Measurements from ENCODE around the gene ZNF511.

Gene ZNF511

DNA sequence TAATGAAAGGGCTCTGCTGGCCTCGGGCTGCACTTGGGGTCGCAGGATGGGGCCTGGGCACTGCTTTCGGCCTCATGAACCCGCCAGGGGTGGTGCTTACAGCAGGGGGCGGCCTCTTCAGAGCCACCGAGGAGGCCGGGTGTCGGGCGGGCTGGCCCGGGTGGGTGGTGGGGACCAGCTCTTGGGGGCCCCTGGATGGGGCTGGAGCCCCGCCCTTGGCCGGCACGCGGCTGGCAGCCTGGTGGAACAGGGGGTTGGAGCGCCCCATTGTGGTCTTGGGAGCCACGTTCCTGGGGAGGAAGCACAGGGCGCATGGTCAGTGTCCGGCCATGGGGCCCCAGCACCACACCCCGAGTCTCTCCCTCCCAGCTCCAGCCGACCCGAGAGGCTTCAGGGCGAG lies 40.9 kb upstream of the ZNF511 start:
- Histone ChIP-seq H3K4me3 (ENCODE audit: low read depth, low read length) (no peak overlapping the region), H3K36me3 (ENCODE audit: control insufficient read depth, insufficient read depth, low read length) (no peaks in the 10 kb centered on the region), H3K4me1 (ENCODE audit: control insufficient read depth, insufficient read depth, low read length) (peaks cover 3% of the 10 kb centered on the region; the same call in 1 of the 2 replicates), H3K27ac (ENCODE audit: low read depth, low read length) (no peak overlapping the region), H3K9me3 (ENCODE audit: control insufficient read depth, insufficient read depth, low read depth, low read length) (no peaks in the 10 kb centered on the region), H3K9ac (ENCODE audit: low read length) (no peak overlapping the region), H3K27me3 (ENCODE audit: control insufficient read depth, insufficient read depth, low read length) (peaks cover 12% of the 10 kb centered on the region)

DNA sequence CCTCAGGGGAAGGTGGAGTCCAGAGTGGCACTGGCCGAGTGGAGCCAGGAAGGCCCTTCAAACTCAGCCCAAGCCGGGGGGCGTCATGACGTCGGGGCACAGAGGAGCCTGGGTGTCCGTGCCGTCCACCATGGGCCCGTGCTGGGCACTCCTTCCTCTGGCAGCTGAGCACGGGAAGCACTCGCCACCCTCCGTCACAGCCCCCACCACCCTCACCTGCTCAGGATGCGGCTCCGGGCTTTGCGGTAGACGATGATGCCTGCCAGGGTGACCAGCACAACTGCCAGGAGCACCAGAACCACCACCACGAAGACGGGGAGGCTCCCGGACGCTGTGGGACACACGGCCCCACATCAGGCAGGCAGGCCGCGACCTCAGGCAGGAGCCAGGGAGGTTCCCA lies 40.2 kb upstream of the ZNF511 start:
- Histone ChIP-seq H3K4me1 (ENCODE audit: control insufficient read depth, insufficient read depth, low read length) (peaks cover 1% of the 10 kb centered on the region; the same call in 1 of the 2 replicates), H3K27me3 (ENCODE audit: control insufficient read depth, insufficient read depth, low read length) (peaks cover 5% of the 10 kb centered on the region; the same call in 1 of the 2 replicates), H3K36me3 (ENCODE audit: control insufficient read depth, insufficient read depth, low read length) (no peaks in the 10 kb centered on the region), H3K9ac (ENCODE audit: low read length) (no peak overlapping the region), H3K4me3 (ENCODE audit: low read depth, low read length) (no peak overlapping the region), H3K27ac (ENCODE audit: low read depth, low read length) (no peak overlapping the region), H3K9me3 (ENCODE audit: control insufficient read depth, insufficient read depth, low read depth, low read length) (no peaks in the 10 kb centered on the region)

DNA sequence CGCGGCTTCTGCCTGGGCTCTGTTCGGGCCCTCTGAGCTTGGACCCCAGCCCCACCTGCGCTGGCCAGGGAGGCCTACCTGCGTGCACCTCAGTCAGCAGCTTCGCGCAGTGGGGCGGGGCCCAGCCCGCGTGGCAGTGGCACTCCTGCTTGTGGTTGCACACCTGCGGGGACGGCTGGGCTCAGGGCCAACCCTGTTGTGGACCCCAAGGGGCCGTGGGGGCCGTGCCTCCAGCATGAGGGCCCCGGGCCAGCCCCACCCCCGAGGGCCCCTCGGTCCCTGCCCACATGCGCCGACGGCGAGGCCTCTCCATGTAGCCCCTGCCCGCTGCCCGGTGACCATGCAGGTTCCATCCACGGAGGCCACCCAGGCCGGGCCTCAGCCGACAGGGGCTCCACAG lies 39.3 kb upstream of the ZNF511 start:
- H3K36me3 ChIP-seq (ENCODE audit: control insufficient read depth, insufficient read depth, low read length): no peaks in the 10 kb centered on the region
- H3K27me3 ChIP-seq (ENCODE audit: control insufficient read depth, insufficient read depth, low read length): peaks cover 2% of the 10 kb centered on the region; the same call in 1 of the 2 replicates
- H3K9ac ChIP-seq (ENCODE audit: low read length): no peak overlapping the region
- no peak overlapping the region for H3K4me3 ChIP-seq (ENCODE audit: low read depth, low read length)
- no peaks in the 10 kb centered on the region; the same call in 1 of the 2 replicates for H3K4me1 ChIP-seq (ENCODE audit: control insufficient read depth, insufficient read depth, low read length)
- no peaks in the 10 kb centered on the region for H3K9me3 ChIP-seq (ENCODE audit: control insufficient read depth, insufficient read depth, low read depth, low read length)
- no peak overlapping the region for H3K27ac ChIP-seq (ENCODE audit: low read depth, low read length)

DNA sequence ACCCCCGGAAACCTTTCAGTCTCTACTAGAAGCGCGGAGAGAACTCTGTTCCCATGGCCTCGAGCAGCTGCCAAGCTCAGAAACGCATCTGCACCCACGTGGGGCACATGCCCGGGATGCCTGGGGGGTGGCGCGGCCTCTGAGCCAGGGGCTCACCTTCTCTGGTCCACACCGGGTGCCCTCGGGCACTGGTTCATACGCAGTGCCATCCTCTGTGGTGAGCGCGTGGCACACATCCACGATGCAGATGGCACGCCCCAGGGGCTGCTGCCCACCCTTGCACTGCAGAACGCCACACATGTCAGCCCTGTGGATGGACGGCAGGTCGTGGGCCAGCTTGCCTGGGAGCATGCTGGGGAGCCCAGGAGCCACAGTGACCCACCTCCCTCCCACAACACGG lies 38.5 kb upstream of the ZNF511 start:
- Histone ChIP-seq H3K9ac (ENCODE audit: low read length) (no peak overlapping the region), H3K27ac (ENCODE audit: low read depth, low read length) (no peak overlapping the region), H3K4me3 (ENCODE audit: low read depth, low read length) (no peak overlapping the region), H3K9me3 (ENCODE audit: control insufficient read depth, insufficient read depth, low read depth, low read length) (no peaks in the 10 kb centered on the region), H3K36me3 (ENCODE audit: control insufficient read depth, insufficient read depth, low read length) (no peaks in the 10 kb centered on the region), H3K4me1 (ENCODE audit: control insufficient read depth, insufficient read depth, low read length) (peaks cover 3% of the 10 kb centered on the region; the same call in 1 of the 2 replicates), H3K27me3 (ENCODE audit: control insufficient read depth, insufficient read depth, low read length) (peaks cover under 1% of the 10 kb centered on the region; the same call in 1 of the 2 replicates)

DNA sequence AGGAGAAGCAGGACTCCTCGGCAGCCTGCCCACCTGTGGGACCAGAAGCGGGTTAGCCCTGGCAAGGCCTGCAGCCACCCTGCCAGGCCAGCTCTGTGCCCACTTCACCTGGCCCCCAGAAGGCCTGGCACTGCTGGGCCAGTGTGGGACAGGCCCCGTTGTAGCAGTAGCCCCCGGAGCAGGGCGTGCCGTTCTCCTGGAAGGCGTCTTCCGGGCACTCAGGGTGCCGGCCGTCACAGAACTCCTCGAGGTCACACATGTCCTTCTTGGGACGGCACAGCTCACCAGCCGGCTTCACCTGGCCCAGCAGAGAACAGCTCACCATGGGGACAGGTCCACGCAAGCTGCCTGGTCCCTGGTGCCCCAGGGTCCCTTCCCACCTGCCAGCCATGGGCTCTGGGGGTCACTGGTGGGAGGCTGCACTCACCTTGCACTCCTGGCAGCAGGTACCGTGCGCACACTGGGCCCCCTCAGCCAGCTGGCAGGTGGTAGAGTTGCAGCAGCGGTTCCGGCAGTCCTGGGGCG lies 37.9 kb upstream of the ZNF511 start:
- Histone ChIP-seq H3K27ac (ENCODE audit: low read depth, low read length) (no peak overlapping the region), H3K9ac (ENCODE audit: low read length) (no peak overlapping the region), H3K9me3 (ENCODE audit: control insufficient read depth, insufficient read depth, low read depth, low read length) (no peaks in the 10 kb centered on the region), H3K36me3 (ENCODE audit: control insufficient read depth, insufficient read depth, low read length) (no peaks in the 10 kb centered on the region), H3K4me3 (ENCODE audit: low read depth, low read length) (no peak overlapping the region), H3K4me1 (ENCODE audit: control insufficient read depth, insufficient read depth, low read length) (peaks cover 10% of the 10 kb centered on the region; the same call in 1 of the 2 replicates), H3K27me3 (ENCODE audit: control insufficient read depth, insufficient read depth, low read length) (peaks cover 6% of the 10 kb centered on the region; the same call in 1 of the 2 replicates)

DNA sequence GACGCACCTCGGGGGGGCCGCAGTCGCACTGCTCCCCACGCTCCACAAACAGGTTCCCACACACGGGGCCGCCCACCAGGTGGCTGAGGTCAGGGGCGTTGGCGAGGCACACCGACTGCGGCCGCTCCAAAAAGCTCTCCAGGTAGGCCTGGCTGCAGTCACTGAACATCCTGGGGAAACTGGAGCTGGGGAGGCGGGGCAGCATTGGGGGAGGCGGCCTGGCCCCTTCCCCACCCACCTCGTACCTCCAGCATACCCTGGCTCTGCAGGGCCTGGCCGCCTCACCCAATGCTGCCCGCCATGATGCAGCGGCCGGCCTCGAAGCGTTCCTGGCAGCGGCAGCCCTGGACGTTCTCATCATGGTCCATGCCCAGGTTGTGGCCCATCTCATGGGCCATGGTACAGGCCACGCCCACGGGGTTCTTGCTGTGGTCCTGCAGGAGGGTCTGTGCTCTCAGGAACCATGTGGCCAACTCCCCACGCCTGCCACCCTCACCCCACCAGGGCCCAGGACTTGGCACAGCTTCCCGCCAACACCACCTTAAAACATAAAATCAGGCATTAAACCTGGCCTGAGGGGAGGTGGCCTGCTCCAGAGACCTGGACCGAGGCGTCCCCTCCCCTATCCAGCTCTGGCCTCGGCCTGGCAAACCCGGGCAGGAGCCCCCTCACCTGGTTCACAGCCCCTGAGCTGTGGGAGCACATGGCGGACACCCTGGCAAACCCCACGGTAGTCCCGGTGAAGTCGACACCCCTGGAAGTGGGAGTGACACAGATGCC lies 37.0 kb upstream of the ZNF511 start:
- Histone ChIP-seq H3K27ac (ENCODE audit: low read depth, low read length) (no peak overlapping the region), H3K4me3 (ENCODE audit: low read depth, low read length) (no peak overlapping the region), H3K9me3 (ENCODE audit: control insufficient read depth, insufficient read depth, low read depth, low read length) (no peaks in the 10 kb centered on the region), H3K4me1 (ENCODE audit: control insufficient read depth, insufficient read depth, low read length) (peaks cover 16% of the 10 kb centered on the region), H3K27me3 (ENCODE audit: control insufficient read depth, insufficient read depth, low read length) (peaks cover 15% of the 10 kb centered on the region), H3K36me3 (ENCODE audit: control insufficient read depth, insufficient read depth, low read length) (no peaks in the 10 kb centered on the region), H3K9ac (ENCODE audit: low read length) (no peak overlapping the region)

DNA sequence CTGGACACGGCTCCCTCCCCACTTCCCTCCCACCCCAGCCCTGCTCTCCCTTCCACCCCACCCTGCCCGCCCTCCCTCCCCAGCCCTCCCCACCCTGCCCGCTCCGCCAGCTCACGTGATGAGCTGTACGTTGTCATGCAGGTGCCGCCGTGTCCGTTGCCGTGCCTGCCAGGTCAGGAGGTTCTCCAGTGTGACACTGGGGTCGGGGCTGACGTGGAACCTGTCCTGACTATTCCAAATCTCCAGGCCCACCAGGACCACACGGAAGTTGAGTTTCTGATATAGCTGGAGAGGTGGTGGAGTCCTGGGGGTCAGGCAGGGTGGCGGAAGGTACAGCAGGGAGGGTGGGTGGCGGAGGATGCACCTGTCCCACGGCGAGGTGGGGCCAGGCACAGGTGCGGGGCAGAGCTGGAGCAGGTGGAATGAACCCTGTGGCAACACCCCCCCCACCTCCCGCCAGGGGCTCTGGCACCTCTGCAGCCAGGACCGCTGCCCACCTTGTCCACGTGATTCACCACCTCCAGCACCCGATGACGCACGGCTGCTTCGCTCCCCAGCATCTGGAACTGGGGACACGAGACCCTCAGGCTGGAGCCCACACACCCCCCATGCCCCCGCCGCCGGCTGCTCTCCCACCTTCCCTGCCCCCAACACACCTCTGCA lies 36.3 kb upstream of the ZNF511 start:
- no peaks in the 10 kb centered on the region for H3K9me3 ChIP-seq (ENCODE audit: control insufficient read depth, insufficient read depth, low read depth, low read length)
- peaks cover 15% of the 10 kb centered on the region for H3K27me3 ChIP-seq (ENCODE audit: control insufficient read depth, insufficient read depth, low read length)
- H3K9ac ChIP-seq (ENCODE audit: low read length): no peak overlapping the region
- H3K36me3 ChIP-seq (ENCODE audit: control insufficient read depth, insufficient read depth, low read length): no peaks in the 10 kb centered on the region
- H3K4me3 ChIP-seq (ENCODE audit: low read depth, low read length): no peak overlapping the region
- peaks cover 22% of the 10 kb centered on the region for H3K4me1 ChIP-seq (ENCODE audit: control insufficient read depth, insufficient read depth, low read length)
- no peak overlapping the region for H3K27ac ChIP-seq (ENCODE audit: low read depth, low read length)

DNA sequence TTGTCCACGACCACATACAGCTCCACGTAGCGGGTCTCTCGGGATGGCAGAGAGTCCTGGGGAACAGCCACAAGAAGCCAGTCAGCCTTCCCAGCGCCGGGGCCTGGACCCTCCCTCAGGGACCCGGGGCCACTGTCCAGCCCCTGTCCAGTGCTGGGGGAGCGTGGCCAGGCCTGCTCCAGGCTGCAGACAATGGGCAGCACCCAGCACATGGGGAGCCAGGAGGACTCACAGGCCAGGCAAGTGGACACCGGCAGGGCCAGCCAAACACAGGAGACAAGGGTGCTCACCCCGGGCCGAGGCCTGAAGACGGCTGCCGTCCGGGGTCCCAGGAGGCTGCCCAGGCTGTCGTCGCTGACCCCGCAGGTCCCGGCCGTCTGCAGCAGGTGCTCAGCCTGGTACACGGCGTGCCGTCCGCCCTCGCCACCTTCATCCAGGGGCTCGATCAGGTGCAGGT lies 35.7 kb upstream of the ZNF511 start:
- peaks cover 23% of the 10 kb centered on the region for H3K4me1 ChIP-seq (ENCODE audit: control insufficient read depth, insufficient read depth, low read length)
- H3K9me3 ChIP-seq (ENCODE audit: control insufficient read depth, insufficient read depth, low read depth, low read length): no peaks in the 10 kb centered on the region
- no peak overlapping the region for H3K9ac ChIP-seq (ENCODE audit: low read length)
- H3K36me3 ChIP-seq (ENCODE audit: control insufficient read depth, insufficient read depth, low read length): no peaks in the 10 kb centered on the region
- H3K4me3 ChIP-seq (ENCODE audit: low read depth, low read length): no peak overlapping the region
- peaks cover 15% of the 10 kb centered on the region for H3K27me3 ChIP-seq (ENCODE audit: control insufficient read depth, insufficient read depth, low read length)
- H3K27ac ChIP-seq (ENCODE audit: low read depth, low read length): no peak overlapping the region

DNA sequence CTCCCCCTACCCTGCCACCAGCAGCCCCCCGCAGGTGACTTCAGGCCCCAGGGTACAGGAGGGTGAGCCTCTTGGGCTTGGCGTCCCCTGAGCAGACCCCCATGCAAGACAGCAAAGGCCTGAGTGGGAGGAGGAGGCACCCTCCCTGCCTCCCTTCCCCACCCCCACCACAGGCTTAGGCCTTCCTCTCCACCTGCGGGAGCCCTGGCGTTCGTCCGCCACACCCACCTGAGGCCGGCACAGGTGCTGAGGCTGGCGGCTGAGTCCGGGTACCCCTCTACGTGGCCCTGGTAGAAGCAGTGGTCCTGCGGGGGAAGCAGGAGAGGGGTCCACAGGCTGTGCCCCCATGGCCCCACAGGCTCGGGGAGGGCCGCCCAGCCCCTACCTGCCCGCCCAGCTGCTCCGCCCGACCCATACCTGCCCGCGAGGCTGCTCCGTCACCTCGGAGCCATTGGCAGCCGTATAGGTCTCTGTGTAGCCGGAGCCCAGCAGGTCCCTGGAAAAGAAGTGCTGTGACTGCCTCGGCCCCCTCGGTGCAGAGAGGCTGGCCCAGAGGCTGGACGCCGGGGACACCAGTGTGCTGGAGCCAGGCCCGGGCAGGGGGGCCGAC lies 35.1 kb upstream of the ZNF511 start:
- no peaks in the 10 kb centered on the region for H3K36me3 ChIP-seq (ENCODE audit: control insufficient read depth, insufficient read depth, low read length)

DNA sequence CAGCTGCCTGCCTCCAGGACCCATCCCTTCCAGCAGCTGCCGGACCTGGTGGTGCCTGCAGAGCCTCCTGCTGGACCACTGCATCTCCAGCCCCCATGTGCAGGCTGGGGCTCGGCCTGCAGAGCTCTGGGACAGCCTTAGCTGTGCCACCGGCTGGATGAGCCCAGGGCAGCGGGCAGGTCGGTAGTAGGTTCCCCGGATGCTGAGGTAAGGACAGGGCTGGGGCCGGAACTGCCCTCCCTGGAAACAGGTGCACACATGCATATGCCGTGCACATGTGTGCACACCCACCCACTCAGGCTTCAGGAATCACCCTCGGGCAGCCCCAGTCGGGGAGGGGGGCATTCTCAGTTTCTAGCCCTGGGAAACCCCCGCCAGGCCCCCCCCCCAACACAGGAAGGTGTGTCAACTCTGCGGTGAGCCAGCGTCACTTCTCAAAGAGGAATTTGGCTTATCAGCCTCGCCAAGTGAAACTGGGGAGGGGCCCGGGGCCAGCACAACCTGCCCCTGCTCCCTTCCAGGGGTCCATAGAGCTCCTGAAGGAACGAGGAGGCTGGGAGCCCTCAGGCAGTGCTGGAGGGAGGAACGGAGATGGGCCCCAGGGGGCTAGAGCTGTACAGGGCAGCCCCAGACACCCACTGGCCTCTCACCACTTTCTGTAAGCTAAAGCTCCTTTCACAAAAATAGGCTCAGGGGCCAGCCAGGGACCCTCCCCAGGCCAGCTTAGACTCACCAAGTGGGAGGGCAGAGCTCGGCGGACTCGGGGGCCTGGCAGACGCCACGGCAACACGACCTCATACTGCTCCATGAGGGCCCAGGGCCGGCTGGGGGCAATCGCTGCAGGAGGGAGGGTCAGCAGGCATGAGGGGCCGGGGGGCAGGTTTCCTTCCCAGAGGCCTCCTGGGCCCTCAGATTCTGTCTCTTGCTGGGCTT lies 33.7 kb upstream of the ZNF511 start:
- peaks cover 23% of the 10 kb centered on the region for H3K4me1 ChIP-seq (ENCODE audit: control insufficient read depth, insufficient read depth, low read length)
- H3K4me3 ChIP-seq (ENCODE audit: low read depth, low read length): no peak overlapping the region
- H3K27ac ChIP-seq (ENCODE audit: low read depth, low read length): no peak overlapping the region
- H3K9ac ChIP-seq (ENCODE audit: low read length): no peak overlapping the region
- H3K27me3 ChIP-seq (ENCODE audit: control insufficient read depth, insufficient read depth, low read length): peaks cover 15% of the 10 kb centered on the region
- H3K36me3 ChIP-seq (ENCODE audit: control insufficient read depth, insufficient read depth, low read length): peaks cover 13% of the 10 kb centered on the region
- H3K9me3 ChIP-seq (ENCODE audit: control insufficient read depth, insufficient read depth, low read depth, low read length): no peaks in the 10 kb centered on the region

More for the DNA sequence above, 35.1 kb upstream of the ZNF511 start:
- Histone ChIP-seq H3K9ac (ENCODE audit: low read length) (no peak overlapping the region), H3K27me3 (ENCODE audit: control insufficient read depth, insufficient read depth, low read length) (peaks cover 15% of the 10 kb centered on the region), H3K27ac (ENCODE audit: low read depth, low read length) (no peak overlapping the region), H3K9me3 (ENCODE audit: control insufficient read depth, insufficient read depth, low read depth, low read length) (no peaks in the 10 kb centered on the region), H3K4me1 (ENCODE audit: control insufficient read depth, insufficient read depth, low read length) (peaks cover 23% of the 10 kb centered on the region), H3K4me3 (ENCODE audit: low read depth, low read length) (no peak overlapping the region)

Measured in HUES6 (cell line).